Stimulated activated naive CD4-positive, alpha-beta T cell (primary cell): ENCODE measurements around the gene GFRA1.
"Not testable (repeated sequence)": the region's sequence is repeated elsewhere in the genome, so short reads cannot be mapped to it uniquely, and the experiment has no call there.

Experiments used
- DNase-seq, 6 experiments: peaks; one replicate each; lab custom pipeline; 2025; lab: John Stamatoyannopoulos, UW

The GFRA1 gene

GRCh38 chr10:116197946-116198675 lies 74.9 kb downstream of the GFRA1 start:
- no peak for DNase-seq

GRCh38 chr10:116195583-116195982 lies 77.4 kb downstream of the GFRA1 start:
- no peak for DNase-seq

DNA sequence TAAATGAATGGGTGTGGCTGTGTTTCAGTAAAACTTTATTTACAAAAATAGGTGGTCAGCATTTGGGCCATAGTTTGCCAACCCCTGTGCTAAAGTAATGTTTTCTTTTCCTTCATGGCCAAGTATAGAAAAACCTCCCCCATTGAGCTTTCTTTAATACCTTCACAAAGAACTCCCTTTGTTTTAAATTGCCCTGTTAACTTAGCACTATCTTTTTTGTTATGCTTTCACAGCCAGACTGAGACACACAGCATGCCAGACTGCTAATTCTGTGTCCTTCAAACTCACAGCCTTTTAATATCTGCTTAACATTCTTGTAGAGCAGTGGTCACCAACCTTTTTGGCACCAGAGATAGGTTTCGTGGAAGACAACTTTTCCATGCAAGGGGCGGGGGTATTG lies 78.0 kb downstream of the GFRA1 start:
- no peak for DNase-seq

- DNase-seq = no peak
These were observed 78.9 kb downstream of the GFRA1 start for GRCh38 chr10:116194061-116194460.

DNA sequence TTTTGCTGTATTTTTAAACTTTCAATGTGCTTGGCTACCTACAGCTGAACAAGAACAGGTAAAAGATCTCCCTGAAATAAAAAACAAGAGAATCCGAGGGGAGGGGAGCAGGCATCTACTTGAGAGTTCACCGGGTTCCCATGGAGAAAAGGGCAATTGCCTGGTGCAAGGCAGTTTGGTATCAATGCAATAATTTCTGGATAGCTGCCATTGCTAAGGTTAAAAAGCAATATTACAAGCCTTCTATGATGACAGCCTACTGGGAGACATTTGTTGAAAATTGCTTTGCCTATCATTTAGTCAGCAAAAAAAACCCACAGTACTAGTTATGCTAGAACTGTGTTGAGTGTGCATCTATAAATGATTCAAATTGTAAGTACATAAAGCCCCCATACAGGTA lies 82.1 kb downstream of the GFRA1 start:
- DNase-seq = no peak

DNA sequence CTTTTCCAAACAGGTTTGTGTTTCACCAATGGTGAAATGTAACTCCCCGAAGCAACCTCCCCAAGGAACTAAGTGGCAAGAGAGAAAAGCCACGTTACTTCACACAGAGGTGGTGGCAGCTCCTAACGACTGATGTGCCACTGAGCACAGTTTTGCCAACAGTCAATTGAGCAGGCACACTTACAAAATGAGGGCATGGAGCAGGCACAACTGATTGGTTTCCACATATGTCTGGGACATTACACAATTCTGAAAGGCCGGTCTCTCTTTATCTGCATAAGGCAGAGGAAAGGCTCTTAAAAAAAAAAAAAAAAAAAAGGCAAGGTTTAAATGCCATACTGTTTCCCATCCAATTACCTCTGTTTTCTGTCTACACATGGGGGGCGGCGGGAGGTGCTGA lies 86.7 kb downstream of the GFRA1 start:
- DNase-seq = no peak

- no peak for DNase-seq
These were observed 87.7 kb downstream of the GFRA1 start for GRCh38 chr10:116185199-116185867.

DNA sequence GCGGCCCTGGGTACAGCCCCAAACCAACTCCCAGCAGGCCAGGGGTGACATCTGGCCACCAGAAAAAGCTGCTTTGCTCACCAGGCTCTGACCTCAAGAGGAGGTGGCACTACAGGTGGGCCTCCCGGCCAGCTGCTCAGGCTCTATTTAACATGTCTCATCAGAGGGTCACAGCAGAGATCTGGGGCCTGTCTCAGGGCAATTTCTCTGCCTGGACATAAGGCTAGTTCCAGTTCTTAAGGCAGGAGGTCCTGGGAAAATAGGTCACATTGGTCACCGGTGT lies 88.6 kb downstream of the GFRA1 start:
- no peak for DNase-seq

DNA sequence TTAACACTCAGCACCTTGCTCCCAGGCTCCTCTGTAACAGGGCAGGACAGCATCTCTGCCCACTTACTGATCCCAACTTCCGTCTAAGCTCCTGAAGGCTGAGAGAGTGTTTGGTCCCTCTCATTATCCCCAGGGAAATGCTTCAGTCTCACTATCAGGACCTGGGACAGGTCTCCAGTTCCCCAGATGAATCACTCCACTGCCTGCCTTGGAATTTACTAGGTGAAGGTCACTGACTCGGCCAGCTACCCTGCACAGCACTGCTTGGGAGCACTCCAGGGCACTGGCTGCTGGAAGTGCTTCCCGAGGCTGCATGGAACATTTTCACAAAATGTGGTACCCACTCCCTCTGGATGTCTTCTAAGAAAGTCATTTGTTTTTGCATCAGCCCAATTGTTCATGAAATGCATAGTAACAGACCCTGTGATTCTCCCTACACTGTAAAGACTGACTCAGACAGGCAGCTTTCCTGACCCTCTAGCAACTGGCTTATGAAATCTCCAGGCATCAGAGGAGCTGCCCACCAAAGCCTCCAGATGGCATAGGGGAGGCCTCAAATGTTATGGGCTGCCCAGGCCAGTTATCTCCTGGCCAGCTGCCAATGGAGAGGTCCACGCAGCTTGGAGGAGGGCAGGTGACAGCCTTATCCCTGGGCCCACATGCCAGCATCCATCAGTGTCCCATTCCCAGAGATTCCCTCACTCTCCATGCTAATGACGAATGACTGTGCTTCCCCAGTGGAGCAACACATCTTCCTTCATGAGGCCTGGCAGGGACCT lies 89.1 kb downstream of the GFRA1 start:
- DNase-seq = no peak

- DNase-seq = no peak
These were observed 90.6 kb downstream of the GFRA1 start for GRCh38 chr10:116182426-116182825.

DNA sequence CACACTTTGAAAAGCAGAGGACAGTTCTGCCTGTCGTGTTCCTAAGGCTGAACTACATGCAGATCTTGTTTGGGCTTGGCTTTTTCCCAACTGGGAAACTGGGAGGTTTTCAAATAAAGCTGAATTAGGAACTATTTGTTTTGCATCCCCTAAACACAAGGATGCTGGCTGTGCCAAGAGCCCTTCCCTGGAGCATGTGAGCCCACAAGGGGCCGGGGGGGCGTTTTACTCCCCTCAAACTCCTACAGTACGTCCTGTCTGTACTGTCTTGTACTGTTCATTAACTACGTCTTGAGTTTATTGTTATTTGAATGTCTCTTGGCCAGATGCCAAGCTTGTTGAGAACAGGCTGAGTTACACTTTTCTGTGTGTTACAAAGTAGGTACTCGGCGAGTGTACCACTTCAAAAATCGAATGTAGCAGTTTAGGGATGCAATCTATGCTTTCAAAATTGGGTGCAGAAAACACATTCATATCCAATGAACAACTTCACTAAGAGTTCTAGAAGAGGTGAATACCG lies 94.9 kb downstream of the GFRA1 start:
- no peak for DNase-seq

GRCh38 chr10:116175231-116175630 lies 97.8 kb downstream of the GFRA1 start:
- no peak for DNase-seq

DNA sequence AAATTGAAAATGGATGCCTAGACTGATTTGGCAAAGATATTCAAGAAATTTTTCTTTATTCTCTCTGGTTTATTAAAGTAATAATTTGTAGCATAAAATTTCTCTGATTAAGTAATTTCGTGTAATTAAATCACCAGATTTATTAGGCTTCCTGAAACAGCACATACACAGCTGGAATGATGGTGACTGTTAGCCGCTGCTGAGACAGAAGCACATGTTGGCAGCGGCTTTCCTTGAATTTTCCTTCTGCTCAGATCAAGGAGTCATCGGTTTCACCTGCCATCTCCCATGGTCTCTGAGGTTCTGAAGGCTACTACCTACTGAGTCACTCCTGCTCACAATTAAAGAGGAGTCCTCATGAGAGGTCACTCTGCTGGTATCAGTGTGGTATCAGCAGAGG lies 101.5 kb downstream of the GFRA1 start:
- no peak for DNase-seq

GRCh38 chr10:116170815-116171250 lies 102.2 kb downstream of the GFRA1 start:
- no peak for DNase-seq

- DNase-seq = no peak
These were observed 103.1 kb downstream of the GFRA1 start for GRCh38 chr10:116169782-116170445.

- DNase-seq = no peak
These were observed 104.3 kb downstream of the GFRA1 start for GRCh38 chr10:116168745-116169144.

GRCh38 chr10:116168329-116168728 lies 104.7 kb downstream of the GFRA1 start:
- no peak for DNase-seq

- DNase-seq = not testable (repeated sequence)
These were observed 107.1 kb downstream of the GFRA1 start for GRCh38 chr10:116165941-116166340.

GRCh38 chr10:116164291-116164690 lies 108.7 kb downstream of the GFRA1 start:
- no peak for DNase-seq

DNA sequence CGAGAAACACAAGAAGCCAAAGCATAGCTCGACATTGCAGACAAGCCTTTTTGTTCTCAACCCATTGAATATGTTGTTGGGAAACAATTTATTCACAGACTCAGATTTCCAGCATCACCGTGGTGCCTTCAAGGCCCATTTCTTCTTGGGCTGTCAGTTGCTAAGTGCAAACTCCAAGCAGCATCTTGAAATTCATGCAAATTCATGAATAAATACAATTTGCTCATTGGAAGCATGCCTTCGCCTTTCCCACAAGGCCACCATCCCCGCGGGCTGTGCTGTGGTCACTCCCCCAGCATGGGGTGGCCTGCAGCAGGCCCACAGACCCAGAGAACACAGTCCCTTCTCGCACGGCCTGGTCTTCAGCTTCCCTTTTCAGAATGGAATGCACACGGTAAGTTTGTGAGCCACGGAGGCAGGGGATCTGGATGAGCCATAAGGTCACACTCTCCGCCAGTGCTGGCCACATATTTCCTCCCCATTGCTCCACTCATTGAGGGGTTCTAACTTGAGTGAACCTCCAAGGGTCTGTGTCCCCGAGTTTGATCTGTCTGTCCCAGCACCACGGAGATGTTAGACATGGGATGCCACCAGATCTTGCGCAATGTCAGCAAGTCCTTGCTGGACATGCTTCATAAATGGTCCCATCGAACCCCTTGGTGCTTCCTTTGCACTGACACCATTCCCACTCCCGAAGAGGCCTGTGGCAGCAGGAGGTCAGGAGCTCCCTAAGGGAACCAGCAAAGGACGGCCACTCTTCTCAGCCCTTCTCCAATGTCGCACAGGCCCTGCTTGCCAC lies 109.5 kb downstream of the GFRA1 start:
- DNase-seq = no peak

GRCh38 chr10:116162851-116163250 lies 110.2 kb downstream of the GFRA1 start:
- no peak for DNase-seq

DNA sequence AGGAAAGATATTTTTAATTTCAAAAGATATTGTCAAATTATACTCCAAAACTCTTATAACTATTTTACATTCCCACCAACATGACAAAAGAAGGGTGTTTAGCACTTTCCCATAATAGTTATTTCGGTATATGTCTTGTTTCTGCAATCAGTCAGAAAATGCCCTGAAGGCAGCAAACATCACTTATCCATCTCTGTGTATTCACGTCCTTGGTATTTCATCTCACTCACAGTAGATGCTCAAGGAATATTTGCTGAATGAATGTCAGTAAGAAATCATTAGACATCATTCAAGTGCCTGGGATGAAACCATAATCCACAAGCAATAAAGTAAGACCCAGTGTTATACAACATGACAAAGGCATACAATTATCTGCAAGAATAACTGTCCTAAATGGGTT lies 112.7 kb downstream of the GFRA1 start:
- DNase-seq = no peak
